Heart right ventricle (tissue), 16 donors: ENCODE results near the gene KIF16B. TPM values are rescaled to one million over a fixed set of nuclear protein-coding genes. Genes with fewer than 3 reads are reported as not detected.

Source experiments
- ATAC-seq, 8 donors: fragments of 200-7000 bp; cut with Tn5 transposase; one replicate each; pipeline ENCODE4 v1.9.1; 2020; ENCODE audit warnings: mild to moderate bottlenecking in 8 of 8, moderate library complexity in 8 of 8, moderate number of reproducible peaks in 1 of 8
- DNase-seq, 2 donors: peaks; one replicate each; pipeline ENCODE4 v3.0.0-alpha.2; 2020
- H3K27ac ChIP-seq, 10 donors: fragments of 200-600 bp; sonication (generic) in 2 of 10; one replicate each; pipeline versions ENCODE4 v1.5.0 to v1.8.0; 2020 to 2022; ENCODE audit warnings: mild to moderate bottlenecking in 3 of 10
- H3K27me3 ChIP-seq, 7 donors: fragments of 200-600 bp; one replicate each; pipeline ENCODE4 v1.8.0; 2021 to 2022; ENCODE audit warnings: mild to moderate bottlenecking in 2 of 7
- H3K36me3 ChIP-seq, 9 donors: fragments of 200-600 bp; sonication (generic) in 1 of 9; one replicate each; pipeline versions ENCODE4 v1.5.0 to v1.8.0; 2020 to 2022; ENCODE audit warnings: mild to moderate bottlenecking in 2 of 9
- H3K4me1 ChIP-seq, 9 donors: fragments of 200-600 bp; sonication (generic) in 1 of 9; one replicate each; pipeline versions ENCODE4 v1.5.0 to v1.8.0; 2020 to 2022; ENCODE audit warnings: mild to moderate bottlenecking in 4 of 9
- H3K4me3 ChIP-seq, 10 donors: fragments of 200-600 bp; sonication (generic) in 2 of 10; one replicate each; pipeline versions ENCODE4 v1.5.0 to v1.8.0; 2020 to 2022; ENCODE audit warnings: mild to moderate bottlenecking in 7 of 10, moderate library complexity in 2 of 10
- H3K9me3 ChIP-seq, 11 donors: fragments of 200-600 bp in 10 of 11; sonication (generic) in 2 of 11; one replicate each; pipeline versions ENCODE4 v1.5.0 to v1.8.0; 2013 to 2022; ENCODE audit warnings: mild to moderate bottlenecking in 2 of 11, control low read depth in 1 of 11, moderate library complexity in 1 of 11
- CTCF ChIP-seq, 9 donors: fragments of 200-600 bp; sonication (generic) in 2 of 9; IDR thresholded peaks; one replicate each; pipeline versions ENCODE4 v1.5.0 to v1.8.0; 2021 to 2022; ENCODE audit warnings: antibody characterized with exemption in 9 of 9, mild to moderate bottlenecking in 5 of 9, moderate library complexity in 1 of 9
- WGBS, 2 donors: extraction: QIAGEN DNeasy Blood & Tissue Kit; methylation state at CpG; one replicate each; pipeline ENCODE4 v1.1.7; 2013; ENCODE audit warnings: inconsistent platforms in 1 of 2; 5-methylcytosine and 5-hydroxymethylcytosine counted together
- intact Hi-C, 10 donors: fragments of 100-400 bp; cut with DNase I; formaldehyde crosslinking; loops; one replicate each; pipeline versions ENCODE4 v1.11.1 to v1.14.2; 2022
- polyA plus RNA-seq, 2 donors: library from polyadenylated mRNA; stranded (reverse); fragments of 200-250 nt; gene quantifications; one replicate each; pipeline ENCODE4 v1.2.3, GENCODE V29; 2013
- total RNA-seq, 10 donors: library from RNA; stranded (reverse); fragmentation: NEBNext Ultra II Directional in 3 of 10; extraction: Animal tissue kit (Norgen Biotek cat#: 25700) in 3 of 10; gene quantifications; one replicate each; pipeline versions ENCODE4 v1.2.1 to v1.2.4, GENCODE V29; 2021 to 2023
- donor health status: Arrhythmogenic right ventricular cardiomyopathy.
- donor health status: ischemic (EF 13 %, LVEDD 7.1; RV severe dilation, severe dysfunction).
- donor health status: healthy with polysubstance abuse.
- donor health status: DM: no; HTN: yes; CAD: no.
- donor health status: DM: no; HTN: no; CAD: no.
- donor health status: ischemic (EF 25% LVEDD 6.9; RV normal size, moderate dysfunction).
- donor health status: ischemic (EF 25% LVEDD 5.7; RV mildly dilated, moderate dysfunction).
- donor health status: healthy.
- donor health status: DM: yes; HTN: yes; CAD: no.
- donor health status: Ischemic cardiomyopathy.
- donor health status: ischemic (EF 35%, LVEDD 5.7; RV mildly dilated, moderate dysfunction).
- donor health status: nonischemic (EF 11% LVEDD 7.7; RV severe dilation, severe dysfunction).
- donor health status: DM: yes; HTN: yes; CAD: no.
- donor health status: PGD.
- donor health status: ischemic (EF 29% LVEDD 5.4; RV normal size, mild dysfunction).
- donor health status: nonischemic (EF 23%, LVEDD 6.1; RV moderate dilation, normal function).

The KIF16B gene
- total and polyA plus RNA-seq, 12 donors, result 9.7 to 22.5 (median 17.9) TPM

GRCh38 chr20:16411361-16411760 lies 161.9 kb downstream of the KIF16B start:
- Histone ChIP-seq H3K36me3 (peaks cover 0 to 48% (median 1%) of the 10 kb centered on the region in 9 donors), H3K9me3 (peaks cover 0 to 25% (median 13%) of the 10 kb centered on the region in 11 donors), H3K4me1 (no peaks in the 10 kb centered on the region), H3K4me3 (no peak overlapping the region), H3K27ac (no peak overlapping the region), H3K27me3 (no peaks in the 10 kb centered on the region)
- intact Hi-C loops, result loop anchor here in 1 of 10 donors (5.0 kb wide), 1 partner anchor 479 kb away; no protein-coding TSS in a partner anchor
- ATAC-seq, result no peak
- TF ChIP-seq CTCF (IDR thresholded peaks at IDR 0.05), result no peak
- DNase-seq, result no peak
- 95 to 98% methylated on average over 3 of the region's 3 CpGs for WGBS, 2 donors

GRCh38 chr20:16410626-16411025 lies 162.6 kb downstream of the KIF16B start:
- Histone ChIP-seq H3K4me1 (peaks cover 0 to 2% (median 0%) of the 10 kb centered on the region in 9 donors), H3K27me3 (no peaks in the 10 kb centered on the region), H3K27ac (no peak overlapping the region), H3K9me3 (peaks cover 0 to 25% (median 13%) of the 10 kb centered on the region in 11 donors), H3K4me3 (no peak overlapping the region), H3K36me3 (peaks cover 0 to 53% (median 6%) of the 10 kb centered on the region in 9 donors)
- ATAC-seq (no peak), DNase-seq (no peak)
- TF ChIP-seq CTCF (IDR thresholded peaks at IDR 0.05), result no peak
- intact Hi-C loops, result loop anchor here in 1 of 10 donors (5.0 kb wide), 1 partner anchor 478 kb away; no protein-coding TSS in a partner anchor
- WGBS, 2 donors, result 98 to 99% methylated on average over 3 of the region's 3 CpGs

GRCh38 chr20:16408981-16409380 lies 164.3 kb downstream of the KIF16B start:
- Histone ChIP-seq H3K4me1 (peaks cover 0 to 15% (median 0%) of the 10 kb centered on the region in 9 donors), H3K4me3 (no peak overlapping the region), H3K27ac (no peak overlapping the region), H3K9me3 (peaks cover 0 to 25% (median 13%) of the 10 kb centered on the region in 11 donors), H3K27me3 (no peaks in the 10 kb centered on the region), H3K36me3 (peaks cover 0 to 53% (median 6%) of the 10 kb centered on the region in 9 donors)
- 94 to 100% methylated on average over 1 of the region's 1 CpG for WGBS, 2 donors
- no peak for TF ChIP-seq CTCF (IDR thresholded peaks at IDR 0.05)
- no peak for DNase-seq
- intact Hi-C loops, result no loop called here
- ATAC-seq, result no peak

GRCh38 chr20:16407251-16408067 lies 165.8 kb downstream of the KIF16B start:
- no peak overlapping the region for H3K4me3 ChIP-seq
- intact Hi-C loops, result no loop called here
- H3K36me3 ChIP-seq, result peaks cover 0 to 52% (median 6%) of the 10 kb centered on the region in 9 donors
- no peak for TF ChIP-seq CTCF (IDR thresholded peaks at IDR 0.05)
- H3K4me1 ChIP-seq, result peaks cover 0 to 15% (median 0%) of the 10 kb centered on the region in 9 donors
- no peak for DNase-seq
- no peak overlapping the region for H3K27ac ChIP-seq
- H3K9me3 ChIP-seq, result peaks cover 0 to 23% (median 13%) of the 10 kb centered on the region in 11 donors
- ATAC-seq, result no peak
- WGBS, 2 donors, result 93 to 95% methylated on average over 5 of the region's 5 CpGs
- H3K27me3 ChIP-seq, result no peaks in the 10 kb centered on the region
